CD4-positive, alpha-beta T cell treated with Interleukin-6 at 100 ng/mL for 8 hours (primary cell): ENCODE results near the gene C9orf152.
"Not testable (repeated sequence)": the region's sequence is repeated elsewhere in the genome, so short reads cannot be mapped to it uniquely, and the experiment has no call there.

Experiments
- DNase-seq: peaks from one replicate; pipeline ENCODE4 v3.0.0-alpha.2; 2020; ENCODE audit warnings: mixed read lengths, low spot score

Gene C9orf152

DNA sequence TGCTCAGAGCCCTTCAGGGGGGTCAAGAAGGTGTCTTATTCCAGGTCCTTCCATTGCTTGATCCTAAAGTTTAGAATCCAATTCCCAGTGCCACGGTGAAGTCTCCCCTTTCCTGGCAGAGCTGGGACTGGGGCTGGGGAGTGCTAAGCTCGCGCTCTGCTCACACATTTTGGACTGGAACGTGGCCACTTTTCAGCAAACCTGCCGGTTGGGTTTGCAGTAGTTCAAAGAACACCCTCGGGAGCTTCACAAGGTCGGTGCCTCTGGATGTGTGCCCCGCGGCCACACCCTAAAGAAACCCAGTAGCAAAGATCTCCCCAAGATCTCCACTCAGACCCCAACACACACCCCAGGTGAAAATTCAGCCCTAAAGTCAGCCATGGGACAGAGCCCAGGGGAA, at the start of gene C9orf152:
TSS of gene C9orf152 (minus strand) at position 129 of the 400 bp plus-strand sequence. CDS start 580 bp downstream, outside the sequence.
- no peak for DNase-seq

DNA sequence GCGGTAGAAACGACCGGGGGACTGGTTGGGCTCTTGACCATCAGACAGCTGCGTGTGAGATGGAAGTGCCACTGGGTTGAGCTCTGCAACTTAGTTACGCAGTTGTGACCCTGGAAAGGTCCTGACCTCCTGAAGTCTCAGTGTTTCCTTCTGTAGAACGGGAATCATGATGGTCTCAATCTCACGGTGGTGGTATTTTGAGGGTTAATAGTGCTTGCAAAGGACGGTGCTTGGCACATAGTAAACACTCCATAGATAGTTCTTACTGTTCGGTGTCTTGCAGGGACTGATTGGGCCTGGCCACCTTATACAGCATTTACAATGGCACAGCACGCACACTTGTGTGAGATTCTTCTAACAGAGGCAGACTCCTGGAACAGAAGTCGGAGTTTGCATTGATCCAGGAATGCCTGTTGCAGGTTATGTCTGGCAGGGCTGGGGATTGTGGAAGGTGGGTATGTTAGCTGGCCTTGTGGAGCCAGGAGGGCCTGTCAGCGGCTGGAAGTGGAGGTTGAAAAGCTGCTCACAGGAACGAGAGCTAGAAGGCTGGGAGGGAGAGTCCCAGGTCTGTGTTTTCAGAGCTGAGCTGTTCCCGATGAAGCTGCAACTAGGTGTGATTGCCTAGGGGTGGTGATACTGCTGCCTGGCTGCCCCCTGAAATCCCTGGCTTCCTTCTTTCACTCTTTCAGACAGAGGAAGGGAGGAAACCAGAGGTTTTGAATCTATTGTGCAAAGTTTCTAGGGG, 49.3 kb upstream of the C9orf152 start:
- no peak for DNase-seq

DNA sequence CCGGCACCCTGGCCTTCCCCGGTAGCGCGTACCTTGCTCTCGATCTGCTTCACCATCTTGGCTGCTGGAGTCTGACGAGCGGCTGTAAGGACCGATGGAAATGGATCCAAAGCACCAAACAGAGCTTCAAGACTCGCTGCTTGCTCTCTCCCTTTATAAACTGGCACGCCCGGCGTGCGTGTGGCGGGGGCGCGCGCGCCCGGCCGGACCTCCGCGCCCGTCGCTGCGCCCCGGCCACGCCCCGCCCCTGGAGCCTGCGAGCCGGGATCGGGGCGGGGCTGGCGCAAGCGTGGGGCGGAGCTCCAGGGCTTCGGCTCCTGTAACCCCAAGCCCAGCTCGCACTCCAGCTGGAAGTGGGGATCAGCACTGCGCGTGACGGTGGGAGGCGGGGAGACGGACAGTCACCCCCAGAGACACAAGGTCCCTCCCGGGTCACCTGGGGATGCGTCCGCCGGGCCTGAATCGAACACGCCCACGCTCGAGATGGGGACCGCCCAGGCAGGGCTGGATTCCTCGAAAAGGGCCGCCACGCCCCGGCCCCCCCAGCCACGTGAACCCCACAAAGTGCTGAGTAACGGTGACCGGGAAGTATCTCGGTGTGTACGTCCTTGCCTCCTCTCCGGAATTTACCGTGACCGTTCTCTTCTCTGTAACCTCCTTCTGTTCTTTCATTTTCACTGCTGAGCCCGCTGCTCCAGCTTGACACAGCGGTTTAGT, 48.6 kb upstream of the C9orf152 start, which contains the start of gene TXN:
TSS of gene TXN (minus strand) at position 128 of the 717 bp plus-strand sequence. CDS start at position 56, 72 bp downstream.
- DNase-seq, result peak; percentile 78

DNA sequence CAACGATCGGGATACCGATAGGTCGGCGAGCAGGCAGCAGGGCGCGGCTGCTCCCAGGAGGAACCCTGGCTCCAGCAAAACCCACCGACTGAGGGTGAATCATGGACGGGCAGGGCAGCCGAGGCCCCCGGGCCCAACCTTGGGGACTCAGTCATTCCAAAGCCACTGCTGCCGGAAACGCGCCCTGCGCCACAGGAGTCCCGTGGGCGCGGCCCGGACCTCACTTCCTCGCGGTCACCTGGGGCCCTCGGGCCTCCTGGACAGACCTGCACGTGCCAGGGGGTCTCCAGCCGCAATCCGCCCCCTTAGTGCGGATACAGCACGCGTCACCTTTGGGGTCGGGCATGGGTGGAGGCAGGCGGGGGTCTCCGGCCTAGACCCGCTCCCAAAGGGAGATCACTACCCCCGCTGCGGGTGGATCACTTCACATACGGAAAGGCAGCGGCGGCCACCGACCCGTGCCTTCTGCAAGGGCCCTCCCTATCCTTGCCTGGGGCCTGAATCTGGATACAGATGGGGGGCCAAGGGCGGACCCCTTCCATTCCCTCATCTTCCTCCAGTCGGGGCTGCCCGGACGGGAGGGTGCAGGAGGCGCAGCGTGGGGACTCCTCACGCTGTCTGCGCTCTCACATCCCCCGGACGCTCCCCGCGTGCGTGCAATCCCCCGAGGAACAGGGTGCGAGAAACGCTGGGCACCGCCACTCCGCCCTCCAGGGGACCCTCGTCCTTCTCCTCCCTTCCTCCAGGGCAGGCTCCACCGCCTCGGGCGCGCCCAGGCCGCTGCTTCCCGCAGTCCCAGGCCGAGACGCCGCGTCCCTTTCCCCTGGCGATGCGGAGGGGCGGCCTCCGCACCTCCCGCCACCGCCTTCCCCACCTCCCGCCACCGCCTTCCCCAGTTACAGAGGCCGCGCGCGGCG, 47.8 kb upstream of the C9orf152 start:
- peak; percentile 18 for DNase-seq

DNA sequence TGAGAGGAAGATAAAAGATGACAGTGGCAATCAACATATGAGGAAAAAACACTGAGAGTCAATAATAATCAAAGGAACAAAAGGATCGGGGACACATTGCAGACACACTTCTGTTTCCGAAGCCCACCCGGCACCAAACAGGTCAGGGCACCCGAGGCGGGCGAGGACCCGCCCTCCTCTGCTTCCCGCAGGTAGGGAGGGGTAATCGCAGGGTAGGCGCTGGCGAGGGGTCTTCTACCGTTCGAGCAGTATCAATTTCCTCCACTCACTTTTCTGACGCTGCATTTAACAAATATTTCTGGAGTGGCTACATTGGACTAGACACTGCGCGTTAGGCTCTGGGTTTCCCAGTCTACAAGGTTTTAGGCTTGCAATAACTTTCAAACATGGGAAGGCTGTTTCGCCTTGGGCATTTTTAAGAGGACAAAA, 47.1 kb upstream of the C9orf152 start:
- DNase-seq, result no peak

DNA sequence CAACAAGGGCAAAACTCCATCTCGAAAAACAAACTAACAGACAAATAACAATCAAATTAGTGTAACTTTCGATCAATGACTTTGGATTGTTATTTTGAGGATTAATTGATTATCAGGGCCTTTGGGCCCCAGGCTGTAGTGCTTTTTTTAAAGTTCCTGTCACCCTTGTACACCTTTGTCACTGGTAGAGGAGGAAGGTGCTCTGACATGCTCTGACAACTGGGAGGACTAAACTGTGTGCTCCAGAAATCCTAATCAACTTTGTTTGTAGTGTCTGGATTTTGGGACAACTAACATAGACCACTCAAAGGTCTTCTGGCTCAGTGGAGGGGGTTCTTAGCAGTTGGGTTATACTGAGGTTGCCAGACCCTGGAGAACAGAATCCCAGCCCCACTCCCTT, 46.5 kb upstream of the C9orf152 start:
- no peak for DNase-seq

- DNase-seq, result no peak
Measured at GRCh38 chr9:110252509-110253139, 44.7 kb upstream of the C9orf152 start.

DNA sequence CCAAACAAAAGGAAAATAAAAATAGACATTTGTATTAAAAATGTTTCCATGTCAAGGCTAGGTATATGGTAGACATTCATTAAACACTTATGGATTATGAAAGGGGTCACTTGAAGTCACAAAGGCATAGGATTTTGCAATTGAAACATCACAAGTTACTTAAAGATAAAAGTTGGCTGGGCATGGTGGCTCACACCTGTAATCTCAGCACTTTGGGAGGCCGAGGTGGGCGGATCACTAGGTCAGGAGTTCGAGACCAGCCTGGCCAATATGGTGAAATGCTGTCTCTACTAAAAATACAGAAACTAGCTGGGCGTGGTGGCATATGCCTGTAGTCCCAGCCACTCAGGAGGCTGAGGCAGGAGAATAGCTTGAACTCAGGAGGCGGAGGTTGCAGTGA, 43.8 kb upstream of the C9orf152 start:
- DNase-seq, result not testable (repeated sequence)

DNA sequence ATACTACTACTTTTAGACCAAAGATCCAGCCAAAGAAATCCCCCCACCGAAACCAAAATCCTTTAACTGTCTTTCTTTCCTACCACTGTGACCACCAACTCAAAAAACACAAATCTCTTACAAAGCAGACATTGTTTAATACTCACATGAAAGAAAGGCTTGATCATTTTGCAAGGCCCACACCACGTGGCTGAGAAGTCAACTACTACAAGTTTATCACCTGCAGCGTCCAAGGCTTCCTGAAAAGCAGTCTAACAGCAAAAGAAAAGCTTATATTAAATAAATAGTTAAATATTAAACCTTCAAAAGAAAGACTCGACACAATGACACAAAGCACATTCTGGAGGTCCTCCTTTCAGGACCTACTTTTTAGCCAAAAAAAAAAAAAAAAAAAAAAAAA, 43.3 kb upstream of the C9orf152 start:
- no peak for DNase-seq

GRCh38 chr9:110249603-110250002, 41.6 kb upstream of the C9orf152 start:
- DNase-seq, result no peak

DNA sequence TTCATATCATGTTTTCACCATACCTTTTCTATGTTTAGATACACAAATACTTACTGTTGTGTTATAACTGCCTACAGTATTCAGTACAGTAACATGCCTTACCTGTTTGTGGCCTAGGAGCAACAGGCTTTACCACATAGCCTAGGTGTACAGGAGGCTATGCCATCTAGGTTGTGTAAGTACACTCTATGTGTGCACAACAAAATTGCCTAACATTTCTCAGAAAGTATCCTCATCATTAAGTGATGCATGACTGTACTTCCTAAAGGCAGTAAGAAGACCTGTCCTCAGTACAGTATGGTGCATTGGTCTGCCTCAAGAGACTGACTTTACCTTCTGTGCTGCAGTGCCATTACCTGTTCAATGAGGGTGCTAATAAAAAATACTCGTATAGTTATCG, 40.4 kb upstream of the C9orf152 start:
- no peak for DNase-seq

DNA sequence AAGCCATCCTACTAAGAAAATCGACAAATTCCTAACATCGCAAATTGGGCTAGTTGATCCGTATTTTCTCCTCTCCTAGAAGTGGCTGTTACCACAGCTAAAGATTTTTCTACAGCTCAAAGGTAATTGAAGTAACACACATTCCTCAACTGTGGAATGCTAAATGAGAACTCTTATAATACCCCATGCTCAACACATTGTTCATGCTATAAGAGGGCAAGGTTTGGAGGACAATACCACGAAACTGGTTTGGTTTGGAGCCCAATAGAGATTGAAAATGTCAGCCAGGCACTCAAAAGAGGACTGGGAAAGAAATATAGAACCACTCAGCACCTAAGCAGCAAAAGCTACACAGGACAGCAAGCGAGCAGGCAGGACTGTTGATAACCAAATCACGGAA, 38.3 kb upstream of the C9orf152 start:
- no peak for DNase-seq

GRCh38 chr9:110244616-110245015, 36.7 kb upstream of the C9orf152 start:
- DNase-seq, result no peak

DNA sequence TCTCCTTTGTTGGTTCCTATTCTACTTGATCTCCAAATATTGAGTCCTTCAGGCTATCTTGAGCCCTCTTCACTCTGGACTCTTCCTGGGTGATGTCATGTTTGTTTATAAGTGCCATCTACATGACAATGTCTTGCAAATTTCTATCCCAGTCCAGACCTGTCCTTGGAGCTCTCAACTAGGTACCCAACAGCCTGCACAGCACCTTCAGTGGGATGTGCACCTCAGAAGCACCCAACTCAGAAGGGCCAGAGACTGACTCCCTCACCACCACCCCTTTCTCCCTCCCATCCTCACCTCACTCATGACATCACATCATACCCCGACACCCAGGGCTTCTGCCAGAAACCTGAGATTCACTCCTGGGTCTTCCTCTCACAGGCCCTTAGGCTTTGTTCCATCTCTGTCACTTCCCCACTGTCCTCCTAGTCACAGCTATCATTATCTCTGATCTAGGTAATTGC, 33.9 kb upstream of the C9orf152 start:
- no peak for DNase-seq

DNA sequence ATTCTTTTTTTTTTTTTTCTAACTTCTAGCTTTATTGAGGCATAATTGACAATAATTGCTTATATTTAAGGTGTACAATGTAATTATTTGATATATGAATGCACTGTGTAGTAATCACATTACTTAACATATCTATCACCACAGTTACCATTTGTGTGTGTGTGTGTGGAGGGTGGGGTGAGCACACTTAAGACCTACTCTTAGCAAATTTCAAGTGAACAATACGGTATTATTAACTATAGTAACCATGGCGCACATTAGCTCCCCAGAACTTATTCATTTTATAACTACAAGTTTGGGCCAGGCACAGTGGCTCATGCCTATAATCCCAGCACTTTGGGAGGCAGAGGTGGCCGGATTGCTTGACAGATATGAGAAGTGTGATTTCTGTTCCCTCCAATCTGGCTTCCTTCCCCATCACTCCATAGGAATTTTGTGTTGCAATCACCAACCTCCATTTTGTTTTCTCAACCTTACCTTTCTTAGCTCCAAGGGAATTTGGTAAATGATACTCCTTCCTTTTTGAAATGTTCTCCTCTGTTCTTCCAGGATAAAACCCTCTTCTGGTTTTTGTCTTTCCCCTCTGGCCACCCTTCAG, 33.4 kb upstream of the C9orf152 start:
- DNase-seq, result no peak

DNA sequence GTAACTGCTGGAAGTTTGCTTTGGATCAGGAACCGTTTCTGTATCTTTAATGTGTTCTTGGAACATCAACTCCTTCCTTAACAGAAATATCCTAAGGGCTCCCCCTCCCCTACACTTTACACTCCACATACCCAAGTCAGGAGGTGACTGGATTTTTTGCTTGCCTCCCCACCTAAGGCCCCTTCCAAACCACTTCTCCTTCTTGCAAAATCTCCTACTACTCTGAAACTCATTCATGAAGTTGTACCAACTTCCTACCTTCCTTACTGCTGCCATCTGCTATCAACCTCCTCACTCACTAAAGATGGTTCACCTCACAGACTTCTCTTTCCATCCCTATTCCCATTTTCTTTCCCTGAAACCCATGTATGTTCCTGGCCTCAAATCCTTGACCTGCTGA, 32.2 kb upstream of the C9orf152 start:
- no peak for DNase-seq

- DNase-seq, result no peak
Measured at GRCh38 chr9:110228321-110228720, 20.4 kb upstream of the C9orf152 start.

- no peak for DNase-seq
Measured at GRCh38 chr9:110224583-110224982, 16.6 kb upstream of the C9orf152 start.

- DNase-seq, result no peak
Measured at GRCh38 chr9:110220809-110221208, 12.8 kb upstream of the C9orf152 start.

GRCh38 chr9:110217656-110218099, 9.7 kb upstream of the C9orf152 start:
- peak; percentile 12 for DNase-seq
